Measurements from ENCODE around the gene MAN1A1. TPM values are rescaled to one million over a fixed set of nuclear protein-coding genes. Genes with fewer than 3 reads are reported as not detected.
A peak's percentile ranks its signal among the peaks of the same experiment; 100 is the strongest.

MAN1A1 gene
- total RNA-seq, 4 donors from 2014 or later: 71.7 to 170 (median 128) TPM

GRCh38 chr6:119347466-119348095, 2.0 kb downstream of the MAN1A1 start:
- Histone ChIP-seq H3K4me1 (peaks cover 11 to 19% of the 10 kb centered on the region in 2 donors), H3K27me3 (no peaks in the 10 kb centered on the region), H3K9me3 (no peaks in the 10 kb centered on the region), H3K27ac (peak overlapping the region; percentile 69 to 93 (median 79)), H3K36me3 (no peaks in the 10 kb centered on the region), H3K4me3 (replicated peaks in 1 of 3) (peak overlapping the region; percentile 63 to 95 (median 95))
- TF ChIP-seq CTCF (IDR thresholded peaks at IDR 0.05) (no peak), POLR2A (IDR thresholded peaks at IDR 0.05) (no peak)
- intact Hi-C loops (cut with DNase I): loop anchor here (5.0 kb wide), 1 partner anchor 200 kb away; no protein-coding TSS in a partner anchor
- WGBS, 2 donors: 16 to 33% methylated on average over 16 of the region's 16 CpGs
- peak; percentile 36 to 59 for DNase-seq

- 61 to 63% methylated on average over 1 of the region's 1 CpG for WGBS, 2 donors
- intact Hi-C loops (cut with DNase I): loop anchor here (5.0 kb wide), 1 partner anchor 200 kb away; no protein-coding TSS in a partner anchor
These were observed 2.6 kb downstream of the MAN1A1 start for GRCh38 chr6:119346936-119347335.

GRCh38 chr6:119346450-119346849, 3.1 kb downstream of the MAN1A1 start:
- 65 to 72% methylated on average over 8 of the region's 8 CpGs for WGBS, 2 donors
- Histone ChIP-seq H3K4me1 (peaks cover 11 to 18% of the 10 kb centered on the region in 2 donors), H3K4me3 (replicated peaks in 1 of 3) (peak overlapping the region in 1 of 3 donors; percentile 95), H3K9me3 (no peaks in the 10 kb centered on the region), H3K27ac (peak overlapping the region in 2 of 3 donors; percentile 14 to 79), H3K27me3 (no peaks in the 10 kb centered on the region), H3K36me3 (no peaks in the 10 kb centered on the region)
- intact Hi-C loops (cut with DNase I): loop anchor here (5.0 kb wide), 1 partner anchor 199 kb away; no protein-coding TSS in a partner anchor
- no peak for TF ChIP-seq POLR2A (IDR thresholded peaks at IDR 0.05)
- TF ChIP-seq CTCF (IDR thresholded peaks at IDR 0.05): no peak
- no peak for DNase-seq

More at GRCh38 chr6:119346936-119347335, 2.6 kb downstream of the MAN1A1 start:
- Histone ChIP-seq H3K27ac (peak overlapping the region; percentile 14 to 79 (median 69)), H3K4me3 (replicated peaks in 1 of 3) (peak overlapping the region in 2 of 3 donors; percentile 4 to 95), H3K9me3 (no peaks in the 10 kb centered on the region), H3K4me1 (peaks cover 11 to 19% of the 10 kb centered on the region in 2 donors), H3K36me3 (no peaks in the 10 kb centered on the region), H3K27me3 (no peaks in the 10 kb centered on the region)
- no peak for DNase-seq
- TF ChIP-seq POLR2A (IDR thresholded peaks at IDR 0.05) (no peak), CTCF (IDR thresholded peaks at IDR 0.05) (no peak)

GRCh38 chr6:119345114-119345513, 4.4 kb downstream of the MAN1A1 start:
- H3K4me1 ChIP-seq: peaks cover 20 to 22% of the 10 kb centered on the region in 2 donors
- no peak overlapping the region for H3K4me3 ChIP-seq (replicated peaks in 1 of 3)
- no peaks in the 10 kb centered on the region for H3K27me3 ChIP-seq
- no peaks in the 10 kb centered on the region for H3K36me3 ChIP-seq
- TF ChIP-seq POLR2A (IDR thresholded peaks at IDR 0.05) (no peak), CTCF (IDR thresholded peaks at IDR 0.05) (no peak)
- H3K9me3 ChIP-seq: no peaks in the 10 kb centered on the region
- WGBS, 2 donors: 45 to 80% methylated on average over 2 of the region's 2 CpGs
- intact Hi-C loops (cut with DNase I): loop anchor here (5.0 kb wide), 1 partner anchor 198 kb away; no protein-coding TSS in a partner anchor
- no peak overlapping the region for H3K27ac ChIP-seq
- no peak for DNase-seq

- no peaks in the 10 kb centered on the region for H3K36me3 ChIP-seq
- peaks cover 20 to 22% of the 10 kb centered on the region in 2 donors for H3K4me1 ChIP-seq
- TF ChIP-seq POLR2A (IDR thresholded peaks at IDR 0.05): no peak
- intact Hi-C loops (cut with DNase I): no loop called here
- 77 to 79% methylated on average over 1 of the region's 1 CpG for WGBS, 2 donors
- no peak for DNase-seq
- no peaks in the 10 kb centered on the region for H3K9me3 ChIP-seq
- H3K27me3 ChIP-seq: no peaks in the 10 kb centered on the region
- H3K4me3 ChIP-seq (replicated peaks in 1 of 3): no peak overlapping the region
- H3K27ac ChIP-seq: no peak overlapping the region
These were observed 5.3 kb downstream of the MAN1A1 start for GRCh38 chr6:119344306-119344705.

Measured in thyroid gland (tissue), 4 donors.